Measurements from ENCODE around the gene SHANK1.

- TF ChIP-seq POLR2AphosphoS5 (IDR thresholded peaks at IDR 0.05; ENCODE audit: low read depth) (no peak), CTCF (IDR thresholded peaks at IDR 0.05; ENCODE audit: insufficient read depth, low read length) (no peak), REST (IDR thresholded peaks at IDR 0.05; ENCODE audit: insufficient replicate concordance, low read depth) (no peak)
Observed at GRCh38 chr19:50717891-50718254, 1.7 kb downstream of the SHANK1 start.

All from HL-60 (cell line).